ENCODE measurements around the gene CCL18.

Gene CCL18

GRCh38 chr17:36036235-36036634 lies 27.8 kb upstream of the CCL18 start:
- WGBS (ENCODE audit: insufficient coverage, insufficient read length), result no CpG with 5 or more reads among the region's 4 CpGs
- DNase-seq (ENCODE audit: low read depth, low spot score), result no peak
- H3K27ac ChIP-seq (ENCODE audit: low read length), result no peak overlapping the region
- no peaks in the 10 kb centered on the region for H3K36me3 ChIP-seq (ENCODE audit: control insufficient read depth, insufficient read depth, low read length)
- H3K27me3 ChIP-seq (ENCODE audit: control insufficient read depth, insufficient read depth, low read length), result no peaks in the 10 kb centered on the region
- no peaks in the 10 kb centered on the region for H3K9me3 ChIP-seq (ENCODE audit: control insufficient read depth, insufficient read depth, low read length)
- no peaks in the 10 kb centered on the region for H3K4me1 ChIP-seq (ENCODE audit: control insufficient read depth, insufficient read depth, low read length)
- H3K4me3 ChIP-seq (ENCODE audit: low read length), result no peak overlapping the region

GRCh38 chr17:36048066-36048465 lies 16.0 kb upstream of the CCL18 start:
- H3K36me3 ChIP-seq (ENCODE audit: control insufficient read depth, insufficient read depth, low read length), result no peaks in the 10 kb centered on the region
- no peaks in the 10 kb centered on the region for H3K27me3 ChIP-seq (ENCODE audit: control insufficient read depth, insufficient read depth, low read length)
- H3K9me3 ChIP-seq (ENCODE audit: control insufficient read depth, insufficient read depth, low read length), result no peaks in the 10 kb centered on the region
- no CpG with 5 or more reads among the region's 2 CpGs for WGBS (ENCODE audit: insufficient coverage, insufficient read length)
- H3K4me1 ChIP-seq (ENCODE audit: control insufficient read depth, insufficient read depth, low read length), result no peaks in the 10 kb centered on the region
- no peak overlapping the region for H3K27ac ChIP-seq (ENCODE audit: low read length)
- H3K4me3 ChIP-seq (ENCODE audit: low read length), result no peak overlapping the region
- DNase-seq (ENCODE audit: low read depth, low spot score), result no peak

DNA sequence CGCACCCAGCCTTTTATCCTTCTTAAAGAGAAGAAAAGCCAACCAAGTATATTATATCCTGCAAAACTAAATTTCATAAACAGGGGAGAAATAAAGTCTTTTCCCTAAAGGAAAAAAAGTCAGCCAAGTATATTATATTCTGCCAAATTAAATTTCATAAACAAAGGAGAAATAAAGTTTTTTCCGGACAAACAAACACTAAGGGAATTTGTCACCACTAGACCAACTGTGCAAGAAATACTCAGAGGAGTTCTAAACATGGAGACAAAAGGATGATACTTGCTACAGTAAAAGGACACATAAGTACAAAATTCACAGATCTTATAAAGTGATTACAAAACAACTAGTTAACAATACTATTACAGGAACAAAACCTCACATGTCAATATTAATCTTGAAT lies 14.4 kb upstream of the CCL18 start:
- H3K27ac ChIP-seq (ENCODE audit: low read length), result no peak overlapping the region
- no peak for DNase-seq (ENCODE audit: low read depth, low spot score)
- no peaks in the 10 kb centered on the region for H3K9me3 ChIP-seq (ENCODE audit: control insufficient read depth, insufficient read depth, low read length)
- no peaks in the 10 kb centered on the region for H3K36me3 ChIP-seq (ENCODE audit: control insufficient read depth, insufficient read depth, low read length)
- H3K4me3 ChIP-seq (ENCODE audit: low read length), result no peak overlapping the region
- H3K27me3 ChIP-seq (ENCODE audit: control insufficient read depth, insufficient read depth, low read length), result no peaks in the 10 kb centered on the region
- no CpG with 5 or more reads among the region's 2 CpGs for WGBS (ENCODE audit: insufficient coverage, insufficient read length)
- no peaks in the 10 kb centered on the region for H3K4me1 ChIP-seq (ENCODE audit: control insufficient read depth, insufficient read depth, low read length)

DNA sequence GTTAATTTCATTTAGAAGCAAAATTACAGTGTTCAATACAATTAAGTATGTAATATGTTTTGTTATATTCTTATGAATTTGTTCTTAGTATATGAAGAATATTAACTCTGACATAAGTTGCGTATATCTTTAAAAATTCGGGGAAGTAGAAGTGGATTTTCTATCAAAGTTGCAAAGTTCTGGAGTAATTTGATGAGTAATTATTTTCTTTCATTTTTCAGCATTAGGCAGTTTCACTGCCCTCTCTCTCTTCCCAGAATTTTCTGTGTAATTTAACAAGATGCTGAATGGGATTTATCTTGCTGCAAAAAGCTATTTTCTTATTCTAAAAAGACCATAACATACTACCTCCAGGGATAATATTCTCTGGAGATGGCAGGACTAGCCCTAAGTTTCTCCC lies 8.9 kb upstream of the CCL18 start:
- Histone ChIP-seq H3K27me3 (ENCODE audit: control insufficient read depth, insufficient read depth, low read length) (no peaks in the 10 kb centered on the region), H3K9me3 (ENCODE audit: control insufficient read depth, insufficient read depth, low read length) (no peaks in the 10 kb centered on the region), H3K4me3 (ENCODE audit: low read length) (no peak overlapping the region), H3K27ac (ENCODE audit: low read length) (no peak overlapping the region), H3K36me3 (ENCODE audit: control insufficient read depth, insufficient read depth, low read length) (no peaks in the 10 kb centered on the region), H3K4me1 (ENCODE audit: control insufficient read depth, insufficient read depth, low read length) (no peaks in the 10 kb centered on the region)
- no peak for DNase-seq (ENCODE audit: low read depth, low spot score)
- WGBS (ENCODE audit: insufficient coverage, insufficient read length), result 100% methylated on average over 1 of the region's 2 CpGs

GRCh38 chr17:36055921-36056520 lies 8.1 kb upstream of the CCL18 start:
- H3K36me3 ChIP-seq (ENCODE audit: control insufficient read depth, insufficient read depth, low read length), result no peaks in the 10 kb centered on the region
- no peak overlapping the region for H3K27ac ChIP-seq (ENCODE audit: low read length)
- no peaks in the 10 kb centered on the region for H3K4me1 ChIP-seq (ENCODE audit: control insufficient read depth, insufficient read depth, low read length)
- no peaks in the 10 kb centered on the region for H3K9me3 ChIP-seq (ENCODE audit: control insufficient read depth, insufficient read depth, low read length)
- no peaks in the 10 kb centered on the region for H3K27me3 ChIP-seq (ENCODE audit: control insufficient read depth, insufficient read depth, low read length)
- DNase-seq (ENCODE audit: low read depth, low spot score), result no peak
- H3K4me3 ChIP-seq (ENCODE audit: low read length), result no peak overlapping the region
- WGBS (ENCODE audit: insufficient coverage, insufficient read length), result no CpG with 5 or more reads among the region's 4 CpGs

GRCh38 chr17:36057911-36058310 lies 6.2 kb upstream of the CCL18 start:
- H3K36me3 ChIP-seq (ENCODE audit: control insufficient read depth, insufficient read depth, low read length), result no peaks in the 10 kb centered on the region
- no peaks in the 10 kb centered on the region for H3K9me3 ChIP-seq (ENCODE audit: control insufficient read depth, insufficient read depth, low read length)
- H3K27me3 ChIP-seq (ENCODE audit: control insufficient read depth, insufficient read depth, low read length), result no peaks in the 10 kb centered on the region
- H3K4me3 ChIP-seq (ENCODE audit: low read length), result no peak overlapping the region
- DNase-seq (ENCODE audit: low read depth, low spot score), result no peak
- no peaks in the 10 kb centered on the region for H3K4me1 ChIP-seq (ENCODE audit: control insufficient read depth, insufficient read depth, low read length)
- H3K27ac ChIP-seq (ENCODE audit: low read length), result no peak overlapping the region

GRCh38 chr17:36059406-36059805 lies 4.7 kb upstream of the CCL18 start:
- no CpG with 5 or more reads among the region's 7 CpGs for WGBS (ENCODE audit: insufficient coverage, insufficient read length)
- Histone ChIP-seq H3K27ac (ENCODE audit: low read length) (no peak overlapping the region), H3K9me3 (ENCODE audit: control insufficient read depth, insufficient read depth, low read length) (no peaks in the 10 kb centered on the region), H3K4me3 (ENCODE audit: low read length) (no peak overlapping the region), H3K36me3 (ENCODE audit: control insufficient read depth, insufficient read depth, low read length) (no peaks in the 10 kb centered on the region), H3K4me1 (ENCODE audit: control insufficient read depth, insufficient read depth, low read length) (no peaks in the 10 kb centered on the region), H3K27me3 (ENCODE audit: control insufficient read depth, insufficient read depth, low read length) (no peaks in the 10 kb centered on the region)
- no peak for DNase-seq (ENCODE audit: low read depth, low spot score)

- no peak for DNase-seq (ENCODE audit: low read depth, low spot score)
- 100% methylated on average over 1 of the region's 2 CpGs for WGBS (ENCODE audit: insufficient coverage, insufficient read length)
- Histone ChIP-seq H3K4me1 (ENCODE audit: control insufficient read depth, insufficient read depth, low read length) (no peaks in the 10 kb centered on the region), H3K27ac (ENCODE audit: low read length) (no peak overlapping the region), H3K4me3 (ENCODE audit: low read length) (no peak overlapping the region), H3K9me3 (ENCODE audit: control insufficient read depth, insufficient read depth, low read length) (no peaks in the 10 kb centered on the region), H3K36me3 (ENCODE audit: control insufficient read depth, insufficient read depth, low read length) (no peaks in the 10 kb centered on the region), H3K27me3 (ENCODE audit: control insufficient read depth, insufficient read depth, low read length) (no peaks in the 10 kb centered on the region)
Measured at GRCh38 chr17:36060816-36061215, 3.3 kb upstream of the CCL18 start.

DNA sequence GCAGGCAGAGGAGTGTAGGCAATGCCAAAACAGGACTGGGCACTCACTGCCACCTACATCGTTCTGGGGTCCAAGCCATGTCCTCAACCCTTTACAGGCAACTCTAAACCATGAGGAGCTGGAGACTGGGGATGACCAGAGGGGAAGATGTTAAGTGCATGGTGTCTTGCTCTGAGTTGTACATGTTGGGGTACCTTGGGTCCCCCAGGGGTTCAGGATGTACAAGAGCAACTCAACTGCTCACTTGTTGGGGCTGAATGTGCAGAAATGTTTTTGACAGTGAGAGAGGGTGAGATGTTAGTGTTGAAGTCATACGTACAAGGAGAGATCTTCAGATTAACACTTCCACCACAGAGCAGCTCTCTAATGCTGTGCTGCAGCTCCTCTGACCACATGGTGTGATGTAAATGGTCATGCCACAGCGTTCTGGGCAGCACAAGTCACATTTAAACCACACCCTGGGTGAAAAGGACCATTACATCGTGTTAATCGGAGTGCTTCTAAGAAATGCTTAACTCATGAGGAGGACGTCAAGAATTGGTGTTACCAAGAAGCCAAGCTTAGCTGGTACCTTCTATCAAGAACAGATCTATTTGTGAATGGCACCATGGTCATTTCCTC lies 2.4 kb downstream of the CCL18 start:
- Histone ChIP-seq H3K9me3 (ENCODE audit: control insufficient read depth, insufficient read depth, low read length) (no peaks in the 10 kb centered on the region), H3K4me3 (ENCODE audit: low read length) (no peak overlapping the region), H3K4me1 (ENCODE audit: control insufficient read depth, insufficient read depth, low read length) (no peaks in the 10 kb centered on the region; the same call in 1 of the 2 replicates), H3K27ac (ENCODE audit: low read length) (no peak overlapping the region), H3K36me3 (ENCODE audit: control insufficient read depth, insufficient read depth, low read length) (no peaks in the 10 kb centered on the region), H3K27me3 (ENCODE audit: control insufficient read depth, insufficient read depth, low read length) (no peaks in the 10 kb centered on the region)
- WGBS (ENCODE audit: insufficient coverage, insufficient read length), result no CpG with 5 or more reads among the region's 6 CpGs
- DNase-seq (ENCODE audit: low read depth, low spot score), result no peak

DNA sequence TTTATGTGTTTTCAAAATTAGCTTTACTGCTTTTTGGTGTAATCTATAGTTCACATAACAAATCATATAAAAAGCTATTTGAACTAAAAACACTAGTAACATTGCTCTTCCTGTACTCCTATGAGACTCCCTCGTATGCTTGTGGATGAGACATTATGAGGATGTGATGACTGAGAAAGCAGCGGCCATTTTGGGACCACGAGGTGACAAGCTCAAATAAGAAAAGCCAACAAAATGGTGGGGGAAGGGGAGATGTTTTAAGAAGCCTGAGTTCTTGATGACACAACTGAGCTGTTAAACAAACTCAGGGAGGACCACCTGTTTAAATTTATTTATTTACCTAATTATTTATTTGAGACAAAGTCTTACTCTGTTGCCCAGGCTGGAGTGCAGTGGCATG lies 4.5 kb downstream of the CCL18 start:
- WGBS (ENCODE audit: insufficient coverage, insufficient read length), result no CpG with 5 or more reads among the region's 3 CpGs
- DNase-seq (ENCODE audit: low read depth, low spot score), result no peak

DNA sequence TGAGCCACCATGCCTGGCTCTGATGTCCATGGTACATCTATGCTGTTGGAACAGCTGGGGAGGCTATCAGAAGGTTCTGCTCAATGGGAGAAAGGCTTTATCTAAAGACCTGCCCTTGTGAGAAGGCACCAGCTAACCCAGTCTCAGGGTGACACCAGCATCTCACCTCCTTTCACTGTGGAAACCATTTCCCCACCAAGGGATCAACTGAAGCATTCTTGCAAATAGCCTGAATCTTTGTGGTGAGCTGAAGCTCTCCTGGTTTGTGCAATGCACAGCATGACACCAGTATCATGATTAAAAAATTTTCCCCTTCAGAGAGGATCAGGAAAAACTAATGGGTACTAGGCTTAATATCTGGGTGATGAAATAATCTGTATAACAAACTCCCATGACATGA lies 5.1 kb downstream of the CCL18 start:
- H3K4me1 ChIP-seq (ENCODE audit: control insufficient read depth, insufficient read depth, low read length), result no peaks in the 10 kb centered on the region; the same call in 1 of the 2 replicates
- H3K36me3 ChIP-seq (ENCODE audit: control insufficient read depth, insufficient read depth, low read length), result no peaks in the 10 kb centered on the region
- no peak for DNase-seq (ENCODE audit: low read depth, low spot score)
- no peak overlapping the region for H3K4me3 ChIP-seq (ENCODE audit: low read length)
- H3K27ac ChIP-seq (ENCODE audit: low read length), result no peak overlapping the region
- no peaks in the 10 kb centered on the region for H3K9me3 ChIP-seq (ENCODE audit: control insufficient read depth, insufficient read depth, low read length)
- H3K27me3 ChIP-seq (ENCODE audit: control insufficient read depth, insufficient read depth, low read length), result no peaks in the 10 kb centered on the region

More for the DNA sequence above, 4.5 kb downstream of the CCL18 start:
- Histone ChIP-seq H3K27me3 (ENCODE audit: control insufficient read depth, insufficient read depth, low read length) (no peaks in the 10 kb centered on the region), H3K4me1 (ENCODE audit: control insufficient read depth, insufficient read depth, low read length) (no peaks in the 10 kb centered on the region; the same call in 1 of the 2 replicates), H3K9me3 (ENCODE audit: control insufficient read depth, insufficient read depth, low read length) (no peaks in the 10 kb centered on the region), H3K27ac (ENCODE audit: low read length) (no peak overlapping the region), H3K4me3 (ENCODE audit: low read length) (no peak overlapping the region), H3K36me3 (ENCODE audit: control insufficient read depth, insufficient read depth, low read length) (no peaks in the 10 kb centered on the region)

Data from iPS DF 6.9 (cell line).